ENCODE measurements around the gene NUAK1.

DNA sequence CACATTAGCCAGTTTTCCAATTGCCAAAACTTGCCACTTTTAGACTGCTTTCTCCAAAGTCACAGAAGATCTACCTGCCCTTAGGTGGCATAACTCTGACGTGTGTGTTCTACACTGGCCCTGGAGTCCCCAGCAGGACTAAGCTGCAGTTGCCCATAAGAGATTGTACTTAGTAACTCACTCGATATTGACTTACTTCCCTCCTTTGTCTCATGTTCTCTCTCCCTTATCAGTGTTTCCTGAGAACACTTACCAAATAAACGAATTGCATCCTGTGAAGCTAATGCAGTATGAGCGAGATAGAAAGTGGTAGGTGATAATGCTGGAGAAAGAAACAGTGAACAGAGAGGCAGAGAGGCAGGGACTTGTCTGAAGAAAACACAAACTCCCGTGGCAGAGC lies 117.2 kb downstream of the NUAK1 start:
- TF ChIP-seq, protein P1, sequence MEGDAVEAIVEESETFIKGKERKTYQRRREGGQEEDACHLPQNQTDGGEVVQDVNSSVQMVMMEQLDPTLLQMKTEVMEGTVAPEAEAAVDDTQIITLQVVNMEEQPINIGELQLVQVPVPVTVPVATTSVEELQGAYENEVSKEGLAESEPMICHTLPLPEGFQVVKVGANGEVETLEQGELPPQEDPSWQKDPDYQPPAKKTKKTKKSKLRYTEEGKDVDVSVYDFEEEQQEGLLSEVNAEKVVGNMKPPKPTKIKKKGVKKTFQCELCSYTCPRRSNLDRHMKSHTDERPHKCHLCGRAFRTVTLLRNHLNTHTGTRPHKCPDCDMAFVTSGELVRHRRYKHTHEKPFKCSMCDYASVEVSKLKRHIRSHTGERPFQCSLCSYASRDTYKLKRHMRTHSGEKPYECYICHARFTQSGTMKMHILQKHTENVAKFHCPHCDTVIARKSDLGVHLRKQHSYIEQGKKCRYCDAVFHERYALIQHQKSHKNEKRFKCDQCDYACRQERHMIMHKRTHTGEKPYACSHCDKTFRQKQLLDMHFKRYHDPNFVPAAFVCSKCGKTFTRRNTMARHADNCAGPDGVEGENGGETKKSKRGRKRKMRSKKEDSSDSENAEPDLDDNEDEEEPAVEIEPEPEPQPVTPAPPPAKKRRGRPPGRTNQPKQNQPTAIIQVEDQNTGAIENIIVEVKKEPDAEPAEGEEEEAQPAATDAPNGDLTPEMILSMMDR (IDR thresholded peaks at IDR 0.05; ENCODE audit: insufficient read depth, low read length): no peak
- TF ChIP-seq POLR2AphosphoS5 (IDR thresholded peaks at IDR 0.05; ENCODE audit: low read depth) (no peak), SPI1 (IDR thresholded peaks at IDR 0.05; ENCODE audit: borderline replicate concordance, low read depth) (no peak)
- TF ChIP-seq, protein P2, sequence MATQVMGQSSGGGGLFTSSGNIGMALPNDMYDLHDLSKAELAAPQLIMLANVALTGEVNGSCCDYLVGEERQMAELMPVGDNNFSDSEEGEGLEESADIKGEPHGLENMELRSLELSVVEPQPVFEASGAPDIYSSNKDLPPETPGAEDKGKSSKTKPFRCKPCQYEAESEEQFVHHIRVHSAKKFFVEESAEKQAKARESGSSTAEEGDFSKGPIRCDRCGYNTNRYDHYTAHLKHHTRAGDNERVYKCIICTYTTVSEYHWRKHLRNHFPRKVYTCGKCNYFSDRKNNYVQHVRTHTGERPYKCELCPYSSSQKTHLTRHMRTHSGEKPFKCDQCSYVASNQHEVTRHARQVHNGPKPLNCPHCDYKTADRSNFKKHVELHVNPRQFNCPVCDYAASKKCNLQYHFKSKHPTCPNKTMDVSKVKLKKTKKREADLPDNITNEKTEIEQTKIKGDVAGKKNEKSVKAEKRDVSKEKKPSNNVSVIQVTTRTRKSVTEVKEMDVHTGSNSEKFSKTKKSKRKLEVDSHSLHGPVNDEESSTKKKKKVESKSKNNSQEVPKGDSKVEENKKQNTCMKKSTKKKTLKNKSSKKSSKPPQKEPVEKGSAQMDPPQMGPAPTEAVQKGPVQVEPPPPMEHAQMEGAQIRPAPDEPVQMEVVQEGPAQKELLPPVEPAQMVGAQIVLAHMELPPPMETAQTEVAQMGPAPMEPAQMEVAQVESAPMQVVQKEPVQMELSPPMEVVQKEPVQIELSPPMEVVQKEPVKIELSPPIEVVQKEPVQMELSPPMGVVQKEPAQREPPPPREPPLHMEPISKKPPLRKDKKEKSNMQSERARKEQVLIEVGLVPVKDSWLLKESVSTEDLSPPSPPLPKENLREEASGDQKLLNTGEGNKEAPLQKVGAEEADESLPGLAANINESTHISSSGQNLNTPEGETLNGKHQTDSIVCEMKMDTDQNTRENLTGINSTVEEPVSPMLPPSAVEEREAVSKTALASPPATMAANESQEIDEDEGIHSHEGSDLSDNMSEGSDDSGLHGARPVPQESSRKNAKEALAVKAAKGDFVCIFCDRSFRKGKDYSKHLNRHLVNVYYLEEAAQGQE (IDR thresholded peaks at IDR 0.05; ENCODE audit: insufficient replicate concordance, low read depth): no peak
